NCI-H2227 (cell line): ENCODE measurements around the gene EIF4A3.
A peak's percentile ranks its signal among the peaks of the same experiment; 100 is the strongest.
"Not testable (repeated sequence)": the region's sequence is repeated elsewhere in the genome, so short reads cannot be mapped to it uniquely, and the experiment has no call there.

Experiments
- DNase-seq: peaks from one replicate; lab custom pipeline; 2025; ENCODE audit not compliant: unreplicated experiment; lab: John Stamatoyannopoulos, UW

Gene EIF4A3

DNA sequence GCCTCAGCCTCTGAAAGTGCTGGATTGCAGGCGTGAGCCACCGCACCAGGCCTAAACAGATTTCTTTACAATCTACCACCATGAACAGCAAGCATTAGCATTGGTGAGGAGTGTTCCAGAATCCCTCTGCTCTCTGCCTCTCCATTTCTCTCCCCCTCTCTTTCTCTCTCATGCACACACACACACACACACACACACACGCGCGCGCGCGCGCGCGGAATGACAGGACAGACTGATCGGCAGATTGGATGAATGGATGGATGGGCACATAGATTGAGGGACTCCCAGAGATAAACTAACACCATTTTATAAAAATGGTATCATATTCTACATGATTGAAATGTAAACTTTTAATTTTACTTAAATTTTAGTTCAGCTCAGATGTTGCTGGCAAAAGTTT lies 26.2 kb upstream of the EIF4A3 start:
- no peak for DNase-seq

DNA sequence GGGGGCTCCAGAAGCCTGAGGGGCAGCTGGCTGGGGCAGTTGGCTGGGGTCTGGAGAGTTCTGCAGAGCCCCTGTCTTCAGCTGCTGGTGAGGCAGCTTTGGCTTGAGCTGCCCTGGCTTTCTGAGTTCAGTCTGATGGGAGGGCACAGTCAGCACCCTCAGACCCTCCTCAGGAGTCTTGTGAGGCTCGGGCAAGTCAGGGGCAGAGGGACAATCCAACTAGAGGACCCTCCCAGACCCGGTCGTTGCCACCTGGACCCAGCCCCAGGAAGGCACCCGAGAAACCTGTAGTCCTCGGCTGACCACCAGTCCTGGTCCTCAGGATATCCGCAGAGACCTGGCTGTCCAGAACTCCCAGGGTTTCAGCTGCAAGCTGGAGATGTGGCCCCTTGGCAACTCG lies 24.8 kb upstream of the EIF4A3 start:
- DNase-seq: no peak

DNA sequence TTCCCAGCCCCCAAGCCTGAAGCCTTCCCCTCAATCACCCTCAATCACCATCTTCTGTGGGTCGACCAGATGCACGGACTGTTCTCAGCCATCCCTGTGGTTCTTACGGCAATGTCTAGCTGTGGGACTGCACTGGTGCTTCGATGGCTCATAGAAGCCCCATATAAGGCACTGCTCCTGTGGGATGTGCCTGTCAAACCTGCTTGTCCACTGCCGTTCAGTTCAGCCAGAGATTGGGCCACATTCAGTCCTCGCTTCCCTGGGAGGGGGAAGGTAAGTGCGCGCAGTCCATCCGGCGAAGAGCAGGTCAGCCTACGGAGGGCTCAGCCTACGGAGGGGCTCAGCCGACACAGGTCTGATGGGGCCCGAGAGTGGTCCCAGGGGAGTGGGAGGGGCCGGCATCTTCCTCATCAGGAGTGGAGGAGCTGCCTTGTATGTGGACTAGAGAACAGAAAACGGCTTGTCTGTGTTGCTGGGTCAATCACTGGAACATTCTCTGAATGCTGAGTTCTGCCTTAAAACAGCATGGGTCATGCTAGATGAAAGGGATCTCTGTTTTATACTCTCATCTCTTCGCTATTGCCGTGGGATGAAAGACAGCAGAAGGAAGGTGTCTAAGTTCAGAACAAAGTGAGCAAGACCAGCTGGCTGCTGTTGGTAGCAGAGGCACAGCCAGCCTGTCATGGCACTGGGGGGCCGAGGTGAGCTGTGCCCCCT lies 23.0 kb upstream of the EIF4A3 start, which contains the start of gene CARD14:
Gene CARD14 (plus strand): TSS at position 247 of the 717 bp plus-strand sequence. CDS start 11,409 bp downstream, outside the sequence.
- DNase-seq: no peak

DNA sequence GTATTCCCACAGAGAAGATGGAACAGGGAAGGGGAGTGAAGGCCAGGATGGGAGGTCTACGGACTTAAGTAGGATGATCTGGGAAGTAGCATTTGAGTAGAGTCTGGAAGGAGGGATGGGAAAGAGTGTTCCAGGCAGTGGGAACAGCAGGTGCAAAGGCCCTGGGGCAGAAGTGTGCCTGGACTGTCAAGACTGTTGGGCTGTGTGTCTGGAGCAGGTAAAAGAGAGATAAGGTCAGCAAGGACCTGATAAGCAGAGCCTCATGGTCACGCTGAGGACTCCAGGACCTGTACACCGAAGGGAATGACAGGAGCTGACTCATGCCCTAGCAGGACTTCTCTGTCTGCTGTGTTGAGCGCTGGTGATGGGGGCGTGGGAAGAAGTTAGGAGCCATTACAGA lies 22.2 kb upstream of the EIF4A3 start:
- no peak for DNase-seq

DNA sequence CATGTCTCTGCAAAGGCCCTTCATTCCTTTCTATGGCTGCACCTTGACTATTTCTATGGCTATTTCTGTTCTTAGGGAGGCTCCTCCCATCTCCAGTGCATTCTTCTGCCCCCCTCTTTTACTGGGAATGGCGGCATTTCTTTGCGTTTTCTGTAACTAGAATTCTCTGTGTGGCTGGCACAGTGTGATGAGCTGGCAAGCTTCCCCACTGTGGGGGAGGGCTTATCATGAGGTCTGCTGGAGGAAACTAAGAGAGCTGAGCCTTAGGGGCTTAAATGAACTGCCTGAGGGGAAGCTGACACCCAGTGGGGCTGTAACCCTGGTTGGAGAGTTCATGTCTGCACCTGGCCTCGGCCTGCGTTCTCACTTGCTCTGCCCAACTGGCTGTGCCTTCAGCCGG lies 21.4 kb upstream of the EIF4A3 start:
- no peak for DNase-seq

DNA sequence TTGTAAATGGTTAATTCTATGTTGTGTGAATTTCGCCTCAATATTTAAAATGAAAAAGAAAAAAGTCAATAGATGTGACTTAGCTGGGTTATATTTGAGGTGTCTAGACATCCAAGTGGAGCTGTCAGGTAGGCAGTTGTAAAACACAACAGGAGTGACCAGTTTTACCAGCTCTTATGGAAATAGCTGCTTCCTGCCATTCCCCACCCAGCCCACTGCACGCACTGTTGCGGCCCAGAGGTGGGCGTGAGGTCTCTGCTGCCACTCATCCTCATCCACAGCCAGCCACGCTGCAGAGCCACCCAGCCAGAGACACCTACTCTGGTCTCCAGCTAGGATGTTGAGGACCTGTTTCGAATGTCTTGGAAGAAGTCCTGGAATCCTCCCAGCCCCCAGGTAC lies 19.5 kb upstream of the EIF4A3 start:
- DNase-seq: no peak

DNA sequence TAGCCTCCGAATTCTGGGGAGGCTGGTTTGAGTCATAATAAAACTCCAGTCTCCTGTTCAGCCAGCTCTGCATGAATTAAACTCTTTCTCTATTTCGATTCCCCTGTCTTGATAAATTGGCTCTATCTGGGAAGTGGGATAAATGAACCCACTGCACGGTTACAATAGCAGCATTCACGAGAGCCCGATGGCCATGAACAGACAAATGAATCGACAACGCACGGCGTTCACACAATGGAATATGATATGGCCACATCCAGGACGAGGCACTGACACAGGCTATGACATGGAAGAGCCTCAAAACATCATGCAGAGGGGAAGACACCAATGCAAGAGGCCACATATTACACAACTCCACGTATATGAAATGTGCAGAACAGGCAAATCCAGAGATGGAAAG lies 17.3 kb upstream of the EIF4A3 start:
- no peak for DNase-seq

DNA sequence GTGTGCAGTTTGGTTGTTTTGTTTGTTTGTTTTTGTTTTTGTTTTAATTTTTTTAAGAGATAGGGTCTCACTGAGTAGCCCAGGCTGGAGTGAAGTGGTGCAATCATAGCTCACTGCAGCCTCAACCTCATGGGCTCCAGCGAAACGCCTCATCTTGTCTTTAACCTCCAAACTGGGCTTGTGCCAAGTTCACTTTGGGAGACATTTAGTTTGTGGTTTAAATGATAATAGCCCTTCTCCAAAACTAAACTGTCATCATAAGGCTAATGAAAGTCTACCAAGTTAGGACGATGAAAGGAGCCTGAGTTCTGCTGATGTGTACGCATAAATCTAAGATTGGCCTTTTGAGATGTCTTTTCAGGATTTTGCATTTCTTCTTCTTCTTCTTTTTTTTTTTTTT lies 16.4 kb upstream of the EIF4A3 start:
- no peak for DNase-seq

DNA sequence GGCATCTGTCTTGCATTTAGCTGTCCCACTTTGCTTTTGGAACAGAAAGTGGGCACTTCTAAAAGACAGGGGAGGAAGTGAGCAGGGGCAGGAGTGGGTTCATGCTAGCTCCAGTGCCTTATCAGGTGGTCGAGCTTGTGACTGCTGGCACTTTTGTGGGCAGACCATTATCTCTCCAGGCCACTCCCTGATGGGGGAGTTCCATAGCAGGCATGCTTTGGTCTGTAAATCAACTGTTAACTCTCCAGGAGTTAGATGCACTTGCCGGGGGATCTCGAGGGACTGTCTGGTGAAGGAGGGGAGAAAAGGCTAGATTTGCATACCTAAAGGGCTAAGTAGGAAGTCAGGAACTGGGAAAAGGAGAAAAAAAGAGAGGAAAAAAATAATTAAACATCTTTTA lies 13.6 kb upstream of the EIF4A3 start:
- no peak for DNase-seq

DNA sequence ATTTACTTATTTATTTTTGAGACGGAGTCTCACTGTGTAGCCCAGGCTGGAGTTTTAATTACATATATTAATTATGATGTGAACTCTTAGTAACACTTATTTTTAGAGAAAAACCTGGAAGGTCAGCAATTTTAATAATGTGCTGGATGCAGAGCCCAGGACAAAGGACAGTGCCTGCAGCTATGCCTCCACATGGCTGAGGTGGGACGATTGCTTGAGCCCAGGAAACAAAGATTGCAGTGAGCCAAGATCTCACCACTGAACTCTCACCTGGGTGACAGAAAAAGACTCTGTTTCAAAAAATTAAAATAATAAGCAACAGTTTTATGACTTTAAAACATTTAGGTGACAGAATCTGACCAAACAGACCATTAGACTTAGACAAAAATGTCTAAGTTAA lies 11.9 kb upstream of the EIF4A3 start:
- DNase-seq: no peak

DNA sequence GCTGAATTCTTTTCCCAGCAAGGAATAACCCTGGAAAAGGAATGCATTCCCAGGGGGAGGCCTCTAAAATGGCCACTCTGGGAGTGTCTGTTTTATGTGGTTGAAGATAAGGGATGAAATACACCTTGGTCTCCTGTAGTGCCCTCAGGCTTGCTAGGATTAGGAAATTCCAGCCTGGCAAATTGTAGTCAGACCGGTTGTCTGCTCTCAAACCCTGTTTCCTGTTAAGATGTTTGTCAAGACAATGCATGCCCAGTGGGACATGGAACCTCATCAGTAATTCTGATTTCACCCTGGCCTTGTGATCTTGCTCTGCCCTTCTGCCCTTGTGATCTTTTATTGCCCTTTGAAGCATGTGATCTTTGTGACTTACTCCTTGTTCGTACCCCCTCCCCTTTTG lies 8.7 kb upstream of the EIF4A3 start:
- DNase-seq: not testable (repeated sequence)

DNA sequence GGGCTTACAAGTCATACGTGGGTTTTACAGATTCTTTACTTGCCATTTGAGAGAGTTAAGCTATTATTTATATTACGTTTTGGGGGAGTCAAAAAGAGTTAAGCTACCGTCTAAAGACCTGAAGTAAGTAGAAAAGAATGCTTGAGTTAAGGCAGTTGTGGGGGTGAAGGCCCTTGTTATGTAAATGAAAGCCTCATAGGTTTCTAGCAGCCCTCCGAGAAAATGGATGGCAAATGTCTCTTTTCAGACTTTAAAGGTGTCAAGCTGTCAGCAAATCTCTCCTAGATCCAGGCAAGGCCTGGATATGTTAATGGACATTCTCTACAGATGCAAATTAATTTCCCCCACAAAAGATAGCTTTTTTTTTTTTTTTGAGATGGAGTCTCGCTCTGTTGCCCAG lies 7.2 kb upstream of the EIF4A3 start:
- DNase-seq: no peak

DNA sequence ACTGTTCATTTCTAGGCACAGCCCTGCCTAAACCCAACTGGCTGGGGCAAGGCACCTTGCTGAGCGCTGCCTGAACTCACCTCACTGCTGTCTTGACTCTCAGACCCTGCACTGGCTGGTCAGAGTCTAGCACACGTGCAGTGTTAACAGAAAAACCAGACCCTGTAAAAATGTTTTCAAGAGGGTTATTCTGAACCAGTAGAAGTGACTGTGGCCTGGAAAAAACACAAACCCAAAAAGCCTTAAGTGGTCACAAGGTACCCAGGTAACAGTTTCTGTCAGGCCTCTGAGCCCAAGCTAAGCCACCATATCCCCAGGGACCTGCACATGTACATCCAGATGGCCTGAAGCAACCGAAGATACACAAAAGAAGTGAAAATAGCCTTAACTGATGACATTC lies 6.1 kb upstream of the EIF4A3 start:
- DNase-seq: no peak

DNA sequence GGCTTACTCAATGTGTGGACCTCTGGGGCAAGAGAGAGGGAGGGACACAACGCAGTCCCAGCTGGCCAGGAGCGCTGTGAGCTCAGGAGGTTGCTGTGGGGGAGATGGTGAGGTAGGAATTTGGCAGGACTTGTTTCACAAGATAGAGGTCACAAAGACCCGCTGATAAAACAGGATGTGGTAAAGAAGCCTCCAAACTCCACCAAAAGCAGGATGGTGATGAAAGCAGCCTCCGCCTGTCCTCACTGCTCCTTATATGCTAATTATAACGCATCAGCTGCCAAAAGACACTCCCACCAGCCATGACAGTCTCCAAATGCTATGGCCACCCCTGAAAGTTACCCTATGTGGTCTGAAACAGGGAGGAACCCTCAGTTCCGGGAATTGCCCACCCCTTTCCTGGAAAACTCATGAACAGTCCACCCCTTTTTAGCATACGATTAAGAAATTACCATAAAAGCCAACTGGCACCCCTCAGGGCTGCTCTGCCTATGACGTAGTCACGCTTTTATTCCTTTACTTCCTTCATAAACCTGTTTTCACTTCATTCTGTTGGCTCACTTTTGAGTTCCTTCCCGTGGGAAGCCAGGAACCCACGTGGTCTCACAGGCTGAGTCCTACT lies 5.3 kb upstream of the EIF4A3 start:
- no peak for DNase-seq

DNA sequence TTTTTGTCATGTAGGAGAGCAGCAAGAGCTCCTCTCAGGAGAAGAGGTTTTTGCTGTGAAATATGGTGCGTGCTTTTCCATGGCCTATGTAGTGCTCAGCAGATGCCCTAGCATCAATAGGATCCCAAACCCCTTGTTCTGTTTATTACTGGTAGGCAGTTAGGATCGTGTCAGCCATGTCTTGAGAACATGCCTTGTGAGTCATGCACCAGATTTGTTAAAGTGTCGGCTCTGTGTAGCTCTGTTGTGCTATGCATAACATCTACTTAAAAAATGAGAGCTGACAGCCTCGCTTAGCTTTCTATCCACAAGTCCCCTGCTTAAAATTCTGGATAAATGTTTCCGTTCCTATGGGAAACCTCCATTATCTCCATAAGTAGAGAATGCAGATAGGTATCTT lies 4.4 kb upstream of the EIF4A3 start:
- no peak for DNase-seq

DNA sequence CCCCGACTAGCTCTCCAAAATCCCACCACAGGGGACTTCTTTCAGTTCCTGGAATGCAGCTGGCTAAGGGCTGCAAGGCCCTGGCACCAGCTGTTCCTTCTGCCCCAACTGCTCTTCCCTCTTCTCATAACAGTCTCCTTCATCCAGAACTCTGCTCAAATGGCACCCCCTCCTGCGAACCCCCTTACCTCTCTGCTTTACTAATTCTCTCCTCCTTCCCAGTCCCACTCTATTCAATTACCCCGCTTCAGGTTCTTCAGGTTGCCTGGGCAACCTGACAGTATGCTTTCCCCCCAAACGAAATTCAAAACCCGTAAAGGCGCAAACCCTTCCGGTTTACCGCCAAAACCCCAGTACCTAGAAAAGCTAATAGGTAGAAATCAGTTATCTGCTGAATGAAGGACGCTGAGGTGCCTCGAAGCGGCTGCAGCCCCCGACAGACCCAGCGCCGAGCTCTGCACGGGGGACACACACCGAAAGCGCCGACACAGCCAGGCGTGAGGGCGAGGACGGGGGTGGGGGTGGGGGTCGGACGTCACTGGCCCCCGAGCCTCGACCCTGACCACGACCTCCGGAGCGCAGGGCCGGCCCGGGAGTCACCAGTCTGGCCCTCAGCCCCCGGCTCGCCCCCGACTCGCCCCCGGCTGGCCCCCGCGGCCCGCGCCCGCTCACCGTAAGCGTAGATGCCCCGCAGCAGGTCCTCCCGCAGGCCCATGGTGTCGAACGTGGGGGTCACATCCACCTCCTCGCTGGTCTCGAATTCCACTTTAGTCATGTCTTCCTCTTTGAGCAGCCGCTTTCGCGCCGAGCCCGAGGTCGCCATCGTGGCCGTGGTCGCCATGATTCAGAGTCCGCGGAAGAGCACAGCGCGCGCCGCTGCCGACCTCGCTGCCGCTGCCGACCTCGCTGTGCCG lies 550 bp downstream of the EIF4A3 start:
- peak; percentile 44 for DNase-seq

DNA sequence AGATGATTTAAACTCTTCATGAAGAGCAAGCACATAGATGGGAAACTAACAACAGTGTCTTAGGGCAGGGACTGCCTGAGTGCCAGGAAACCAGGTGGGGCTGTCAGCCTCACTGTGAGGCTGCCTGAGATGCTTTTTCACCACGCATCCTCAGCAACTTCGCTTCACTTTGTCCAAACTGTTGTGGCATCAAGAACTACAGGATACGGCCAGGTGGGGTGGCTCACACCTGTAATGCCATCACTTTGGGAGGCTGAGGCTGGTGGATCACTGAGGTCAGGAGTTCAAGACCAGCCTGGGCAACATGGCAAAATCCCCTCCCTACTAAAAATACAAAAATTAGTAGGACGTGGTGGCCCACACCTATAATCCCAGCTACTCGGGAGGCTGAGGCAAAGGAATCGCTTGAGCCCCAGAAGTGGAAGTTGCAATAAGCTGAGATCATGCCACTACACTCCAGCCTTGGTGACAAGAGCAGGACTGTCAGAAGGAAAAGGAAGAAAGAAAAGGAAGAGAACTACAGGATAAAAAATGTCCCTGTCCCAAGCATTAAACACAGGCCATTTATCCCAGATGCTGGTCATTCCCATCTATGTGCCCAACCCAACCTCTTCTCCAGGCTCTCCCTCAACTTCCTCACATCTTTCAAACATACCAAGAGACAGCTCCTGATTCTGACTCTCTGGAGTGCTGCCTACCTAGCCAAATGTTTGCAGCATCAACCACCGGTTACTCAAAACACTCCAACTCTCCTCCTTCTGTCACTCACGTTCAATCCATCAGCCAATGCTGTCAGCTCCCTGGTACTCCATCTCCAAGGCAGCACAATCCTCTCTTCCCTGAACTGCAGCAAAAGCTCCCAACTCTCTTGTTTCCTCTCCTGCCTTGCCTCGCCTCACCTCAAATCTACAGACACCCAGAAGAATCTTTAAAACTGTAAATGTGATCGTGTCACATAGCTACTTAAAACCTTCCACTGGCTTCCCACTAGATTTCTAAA lies 1.6 kb downstream of the EIF4A3 start:
- no peak for DNase-seq

DNA sequence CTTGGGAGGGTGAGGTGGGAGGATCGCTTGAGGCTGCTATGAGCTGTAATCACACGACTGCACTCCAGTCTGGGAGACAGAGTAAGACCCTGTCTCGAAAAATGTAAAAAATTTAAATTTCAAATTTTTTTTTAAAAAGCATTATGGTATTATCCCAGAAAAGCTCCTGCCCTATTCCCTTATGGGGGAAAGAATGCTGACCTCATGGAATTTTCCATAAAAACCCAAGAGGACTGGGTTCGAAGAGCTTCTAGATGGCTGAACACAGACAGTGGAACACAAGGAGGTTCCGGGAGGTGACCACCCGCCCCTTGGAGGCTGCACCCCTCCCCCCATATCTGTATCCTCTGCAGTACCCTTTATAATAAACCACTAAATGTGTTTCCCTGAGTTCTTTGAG lies 4.0 kb downstream of the EIF4A3 start:
- no peak for DNase-seq

DNA sequence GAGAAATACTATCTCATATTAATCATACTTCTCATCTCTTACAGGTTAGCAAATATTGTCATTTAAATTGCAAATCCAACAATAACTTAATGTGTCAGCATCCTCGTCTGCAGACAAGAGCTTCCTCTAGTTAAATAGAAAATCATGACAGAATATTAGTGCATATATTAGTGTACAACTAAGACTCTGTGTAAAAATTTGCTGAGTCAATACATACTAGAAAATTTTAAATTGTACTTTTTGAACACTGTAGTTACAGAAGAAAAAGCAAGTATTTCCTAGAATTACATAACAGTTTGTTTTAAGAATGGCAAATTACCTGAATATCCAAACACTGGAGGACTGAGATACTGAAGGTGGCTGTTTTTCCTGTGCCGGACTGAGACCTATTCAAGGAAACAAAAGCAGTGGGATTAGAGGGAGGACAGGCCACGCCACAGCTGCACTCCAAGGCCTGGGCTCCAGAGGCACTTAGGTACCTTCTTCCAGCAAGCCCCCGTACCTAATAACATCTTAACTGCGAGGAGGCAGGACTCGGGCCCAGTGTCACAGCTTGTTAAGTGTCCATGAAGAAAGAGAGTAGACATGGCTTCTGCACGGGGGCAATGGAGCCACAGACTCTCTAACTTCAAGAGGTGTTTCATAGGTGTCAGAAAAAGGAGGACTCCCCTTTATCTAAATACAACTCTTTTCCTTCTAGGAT lies 5.3 kb downstream of the EIF4A3 start:
- DNase-seq: no peak

DNA sequence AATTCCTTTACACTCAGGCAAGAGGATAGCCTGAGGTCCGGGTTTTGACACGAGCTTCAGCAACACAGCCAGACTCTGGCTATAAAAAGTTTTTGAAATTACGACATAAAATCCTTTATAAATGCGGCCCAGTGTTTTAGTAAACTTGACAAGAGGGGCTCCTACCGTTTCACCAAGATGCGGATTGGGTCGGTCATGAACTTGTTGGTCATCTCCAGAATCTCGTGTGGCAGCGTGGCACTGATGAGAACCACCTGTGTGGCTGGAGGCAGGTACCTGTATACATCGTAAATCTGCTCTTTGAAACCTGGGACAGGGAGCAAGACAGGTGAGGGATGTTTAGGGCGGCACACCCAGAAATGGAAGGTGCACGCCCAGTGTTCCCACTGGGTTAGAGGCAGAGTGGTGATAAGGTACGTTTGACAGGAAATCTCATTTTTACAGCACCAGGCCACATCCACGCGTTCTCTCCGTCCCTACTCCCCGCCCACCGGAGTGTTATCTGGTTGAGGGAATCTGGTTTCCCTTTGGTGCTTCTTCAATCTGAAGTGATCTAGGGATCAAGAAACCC lies 8.0 kb downstream of the EIF4A3 start:
- no peak for DNase-seq
